OCI-LY7 (cell line): Measurements from ENCODE around the gene REX1BD. TPM values are rescaled to one million over a fixed set of nuclear protein-coding genes. Genes with fewer than 3 reads are reported as not detected.
"Not testable (repeated sequence)": the region's sequence is repeated elsewhere in the genome, so short reads cannot be mapped to it uniquely, and the experiment has no call there.

Experiments used
- BruUV-seq: library from RNA; stranded (reverse); fragments of 400-500 nt; replicated peaks from 2 replicates; lab custom pipeline; 2021; lab: Mats Ljungman, UMichigan
- CTCF ChIA-PET: fragments of 300-600 bp; sonication (Branson Sonifier 250); formaldehyde crosslinking; loops from one replicate; lab custom pipeline; 2022; ENCODE audit warnings: antibody characterized with exemption; ENCODE audit not compliant: unreplicated experiment; lab: Charles Lee
- POLR2A ChIA-PET: fragments of 300-600 bp; sonication (Branson Sonifier 250); formaldehyde crosslinking; loops from one replicate; lab custom pipeline; 2022; ENCODE audit warnings: antibody characterized with exemption; lab: Charles Lee
- DNase-seq: peaks from one replicate; pipeline ENCODE4 v3.0.0-alpha.2; 2015; ENCODE audit warnings: low spot score
- H2AFZ ChIP-seq: fragments of 200-600 bp; sonication (generic), shearing (Covaris generic); 2 replicates; pipeline ENCODE4 v1.6.1; 2014; ENCODE audit warnings: mild to moderate bottlenecking, antibody characterized with exemption, low read length, moderate library complexity
- H3K27ac ChIP-seq: fragments of 200-600 bp; sonication (generic); 2 replicates; pipeline ENCODE4 v1.5.1; 2014; ENCODE audit warnings: mixed run types, low read depth, mild to moderate bottlenecking, moderate library complexity, low read length, inconsistent platforms; ENCODE audit not compliant: poor library complexity, severe bottlenecking
- H3K36me3 ChIP-seq: fragments of 200-600 bp; sonication (generic); 2 replicates; pipeline ENCODE4 v1.6.1; 2014; ENCODE audit warnings: mild to moderate bottlenecking, antibody characterized with exemption, low read length, moderate library complexity, mixed read lengths; ENCODE audit not compliant: insufficient read depth
- H3K4me1 ChIP-seq: fragments of 200-600 bp; sonication (generic); 2 replicates; pipeline ENCODE4 v1.5.1; 2014; ENCODE audit warnings: mild to moderate bottlenecking, low read length; ENCODE audit not compliant: insufficient read depth, poor library complexity, severe bottlenecking
- H3K4me2 ChIP-seq: fragments of 200-600 bp; sonication (generic); 2 replicates; pipeline ENCODE4 v1.6.1; 2014; ENCODE audit warnings: mild to moderate bottlenecking, low read length
- H3K4me3 ChIP-seq: fragments of 200-600 bp; sonication (generic); 2 replicates; pipeline ENCODE4 v1.5.1; 2014; ENCODE audit warnings: mild to moderate bottlenecking, low read depth, low read length; ENCODE audit not compliant: poor library complexity, severe bottlenecking
- H3K79me2 ChIP-seq: fragments of 200-600 bp; sonication (generic); 2 replicates; pipeline ENCODE4 v1.6.1; 2016; ENCODE audit warnings: low read depth, mild to moderate bottlenecking, low read length, moderate library complexity, mixed read lengths; ENCODE audit not compliant: insufficient read depth
- H3K9me2 ChIP-seq: fragments of 200-600 bp; sonication (generic); 2 replicates; pipeline ENCODE4 v1.6.1; 2016; ENCODE audit warnings: mild to moderate bottlenecking, low read length, mixed read lengths; ENCODE audit not compliant: insufficient read depth
- H3K9me3 ChIP-seq: fragments of 200-600 bp; sonication (generic); 2 replicates; pipeline ENCODE4 v1.6.1; 2014; ENCODE audit warnings: mild to moderate bottlenecking, mixed run types, low read length, mixed read lengths
- H4K20me1 ChIP-seq: fragments of 200-600 bp; sonication (generic); 2 replicates; pipeline ENCODE4 v1.6.1; 2014; ENCODE audit warnings: mild to moderate bottlenecking, antibody characterized with exemption, low read length, moderate library complexity, mixed read lengths; ENCODE audit not compliant: insufficient read depth
- EZH2phosphoT487 ChIP-seq: fragments of 200-600 bp; sonication (generic); IDR thresholded peaks from 2 replicates; pipeline ENCODE4 v1.6.1; 2018; ENCODE audit warnings: low read depth, borderline replicate concordance, mild to moderate bottlenecking, mixed run types, antibody characterized with exemption, low read length, moderate library complexity, mixed read lengths
- intact Hi-C: fragments of 100-400 bp; cut with micrococcal nuclease; formaldehyde crosslinking; loops from one replicate; pipeline ENCODE4 v1.10.0; 2022; ENCODE audit not compliant: unreplicated experiment
- total RNA-seq, 2 experiments: library from RNA; depleted of rRNA in 1 of 2; stranded (reverse); fragments of >200 nt in 1 of 2; shearing (Covaris generic) in 1 of 2; gene quantifications; 2 replicates each; pipeline ENCODE4 v1.2.3, GENCODE V29; 2014 to 2022
- TF ChIP-seq, protein P1 (sequence below): fragments of 200-600 bp; sonication (generic); conservative IDR thresholded peaks from 2 replicates; pipeline ENCODE4 v1.5.1; 2014; ENCODE audit warnings: mild to moderate bottlenecking, antibody characterized with exemption, low read length, moderate library complexity, mixed read lengths

REX1BD gene
- total RNA-seq, 2 experiments from 2014 or later = 88.8 to 126 TPM

- DNase-seq = no peak
- TF ChIP-seq, protein P1, sequence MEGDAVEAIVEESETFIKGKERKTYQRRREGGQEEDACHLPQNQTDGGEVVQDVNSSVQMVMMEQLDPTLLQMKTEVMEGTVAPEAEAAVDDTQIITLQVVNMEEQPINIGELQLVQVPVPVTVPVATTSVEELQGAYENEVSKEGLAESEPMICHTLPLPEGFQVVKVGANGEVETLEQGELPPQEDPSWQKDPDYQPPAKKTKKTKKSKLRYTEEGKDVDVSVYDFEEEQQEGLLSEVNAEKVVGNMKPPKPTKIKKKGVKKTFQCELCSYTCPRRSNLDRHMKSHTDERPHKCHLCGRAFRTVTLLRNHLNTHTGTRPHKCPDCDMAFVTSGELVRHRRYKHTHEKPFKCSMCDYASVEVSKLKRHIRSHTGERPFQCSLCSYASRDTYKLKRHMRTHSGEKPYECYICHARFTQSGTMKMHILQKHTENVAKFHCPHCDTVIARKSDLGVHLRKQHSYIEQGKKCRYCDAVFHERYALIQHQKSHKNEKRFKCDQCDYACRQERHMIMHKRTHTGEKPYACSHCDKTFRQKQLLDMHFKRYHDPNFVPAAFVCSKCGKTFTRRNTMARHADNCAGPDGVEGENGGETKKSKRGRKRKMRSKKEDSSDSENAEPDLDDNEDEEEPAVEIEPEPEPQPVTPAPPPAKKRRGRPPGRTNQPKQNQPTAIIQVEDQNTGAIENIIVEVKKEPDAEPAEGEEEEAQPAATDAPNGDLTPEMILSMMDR = peak; percentile 61
- no peak for TF ChIP-seq EZH2phosphoT487
- Histone ChIP-seq H3K9me2 (no peaks in the 10 kb centered on the region), H4K20me1 (no peaks in the 10 kb centered on the region), H3K9me3 (no peaks in the 10 kb centered on the region), H3K4me1 (peaks cover 54% of the 10 kb centered on the region), H3K4me2 (peak overlapping the region; percentile 68), H3K27ac (no peak overlapping the region), H3K36me3 (peaks cover 17% of the 10 kb centered on the region; the same call in 1 of the 2 replicates), H2AFZ (no peak overlapping the region), H3K79me2 (peaks cover 10% of the 10 kb centered on the region), H3K4me3 (peak overlapping the region; percentile 68)
- ChIA-PET CTCF (no interaction called here), POLR2A (interaction anchor here (0.7 to 1.0 kb wide), 2 partner anchors 39 to 727 kb away, joined by 4 read pairs; no protein-coding TSS in a partner anchor)
- TSS peak; percentile 81 for BruUV-seq
- intact Hi-C loops = no loop called here
Observed at GRCh38 chr19:18590273-18591272, 2.0 kb downstream of the REX1BD start.

DNA sequence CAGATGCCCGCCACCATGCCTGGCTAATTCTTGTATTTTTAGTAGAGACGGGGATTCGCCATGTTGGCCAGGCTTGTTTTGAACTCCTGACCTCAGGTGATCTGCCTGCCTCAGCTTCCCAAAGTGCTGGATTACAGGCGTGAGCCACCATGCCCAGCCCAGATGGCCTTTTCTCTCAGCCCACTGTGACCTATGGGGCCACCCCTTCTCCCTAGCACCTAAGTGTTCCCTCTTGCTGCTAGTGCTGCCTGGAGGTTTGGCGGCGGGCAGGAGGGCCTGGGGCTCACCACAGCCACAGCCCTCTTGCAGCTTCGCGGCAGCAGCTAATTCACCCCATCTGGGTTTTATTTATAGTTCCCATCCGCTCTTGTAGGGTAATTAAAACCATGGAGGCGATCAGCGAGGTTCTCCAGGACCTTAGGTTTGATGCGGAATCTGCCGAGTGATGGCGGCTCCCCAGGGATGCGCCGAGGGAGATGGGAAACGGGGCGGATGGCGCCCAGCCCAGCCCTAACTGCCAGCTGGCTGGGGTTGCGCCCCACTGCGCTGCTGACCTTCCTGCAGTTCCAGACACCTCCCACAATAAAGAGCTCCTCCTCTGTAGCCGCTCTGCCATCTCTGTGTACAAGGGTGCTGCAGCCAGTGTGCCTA is 3.3 kb downstream of the REX1BD start:
- ChIA-PET CTCF (no interaction called here), POLR2A (interaction anchor here (1.1 kb wide), 1 partner anchor 47 kb away, joined by 3 read pairs; no protein-coding TSS in a partner anchor)
- no peak for DNase-seq
- no peak overlapping the region for H3K4me3 ChIP-seq
- H4K20me1 ChIP-seq = no peaks in the 10 kb centered on the region
- no peaks in the 10 kb centered on the region for H3K9me3 ChIP-seq
- TF ChIP-seq, protein P1 = no peak
- no peak for TF ChIP-seq EZH2phosphoT487
- no peak overlapping the region for H3K4me2 ChIP-seq
- H3K79me2 ChIP-seq = peaks cover 10% of the 10 kb centered on the region
- no peak overlapping the region for H2AFZ ChIP-seq
- H3K27ac ChIP-seq = no peak overlapping the region
- H3K4me1 ChIP-seq = peaks cover 42% of the 10 kb centered on the region
- BruUV-seq = no TSS peak
- H3K36me3 ChIP-seq = peaks cover 17% of the 10 kb centered on the region; the same call in 1 of the 2 replicates
- H3K9me2 ChIP-seq = no peaks in the 10 kb centered on the region
- intact Hi-C loops = no loop called here

- peak overlapping the region; percentile 62 for H3K4me3 ChIP-seq
- H3K27ac ChIP-seq, H3K9me2 ChIP-seq, BruUV-seq, DNase-seq, intact Hi-C loops, H3K79me2 ChIP-seq, H2AFZ ChIP-seq, H4K20me1 ChIP-seq, H3K9me3 ChIP-seq: not testable (repeated sequence)
- CTCF ChIA-PET = interaction anchor here (0.6 to 1.4 kb wide), 2 partner anchors 36 to 83 kb away, joined by 3 to 5 read pairs; no protein-coding TSS in a partner anchor
- peaks cover 17% of the 10 kb centered on the region; the same call in 1 of the 2 replicates for H3K36me3 ChIP-seq
- peaks cover 38% of the 10 kb centered on the region for H3K4me1 ChIP-seq
- POLR2A ChIA-PET = interaction anchor here (1.1 kb wide), 1 partner anchor 48 kb away, joined by 3 read pairs; no protein-coding TSS in a partner anchor
- H3K4me2 ChIP-seq = peak overlapping the region; percentile 80
Observed at GRCh38 chr19:18592732-18593131, 4.1 kb downstream of the REX1BD start.
